GM12878 (cell line): Measurements from ENCODE around the gene TIPARP. TPM values are rescaled to one million over a fixed set of nuclear protein-coding genes. Genes with fewer than 3 reads are reported as not detected.

Experiments
- ATAC-seq: fragments of 200-7000 bp; cut with Tn5 transposase; 3 replicates; pipeline ENCODE4 v1.9.1; 2020; ENCODE audit warnings: mild to moderate bottlenecking, moderate library complexity
- BruUV-seq: library from RNA; stranded (reverse); fragments of 400-500 nt; replicated peaks from 2 replicates; lab custom pipeline; 2021; lab: Mats Ljungman, UMichigan
- CTCF ChIA-PET: fragments of 300-600 bp; sonication (Branson Sonifier 250); formaldehyde crosslinking; extraction: SDS; loops from one replicate; lab custom pipeline; 2021; ENCODE audit warnings: inconsistent platforms; lab: Yijun Ruan, JAX
- POLR2A ChIA-PET: fragments of 350-600 bp; formaldehyde crosslinking; extraction: SDS; loops from one replicate; lab custom pipeline; 2021; ENCODE audit warnings: inconsistent platforms; lab: Charles Lee
- RAD21 ChIA-PET: fragments of 300-600 bp; sonication (Branson Sonifier 250); formaldehyde crosslinking; loops from one replicate; lab custom pipeline; 2023; ENCODE audit warnings: antibody characterized with exemption; ENCODE audit not compliant: unreplicated experiment; lab: Charles Lee
- SMC1A ChIA-PET: fragments of 300-600 bp; sonication (Branson Sonifier 250); formaldehyde crosslinking; loops from one replicate; lab custom pipeline; 2023; ENCODE audit not compliant: unreplicated experiment, uncharacterized antibody; lab: Charles Lee
- DNase-seq: peaks from one replicate; pipeline ENCODE4 v3.0.0-alpha.2; 2011; ENCODE audit warnings: low read depth, low spot score
- FAIRE-seq: peaks from 3 replicates; lab custom pipeline; 2011; peaks lifted over from hg19 to GRCh38; lab: Jason Lieb, UNC
- H2AFZ ChIP-seq: 2 replicates; pipeline ENCODE4 v1.6.0; 2011; ENCODE audit warnings: low read depth, low read length, control low read depth; ENCODE audit not compliant: control insufficient read depth
- H3K27ac ChIP-seq: 2 replicates; pipeline ENCODE4 v1.5.1; 2011; ENCODE audit warnings: control low read depth; ENCODE audit not compliant: control insufficient read depth, insufficient read depth
- H3K27me3 ChIP-seq, 2 experiments: replicated peaks in 1 of 2; 2 replicates each; pipeline versions ENCODE4 v1.6.0 to v1.6.1; 2011; ENCODE audit warnings: low read length in 1 of 2; ENCODE audit not compliant: control insufficient read depth in 2 of 2, insufficient read depth in 2 of 2
- H3K36me3 ChIP-seq, 2 experiments: 2 replicates each; pipeline ENCODE4 v1.5.1; 2011; ENCODE audit warnings: low read length in 1 of 2; ENCODE audit not compliant: control insufficient read depth in 2 of 2, insufficient read depth in 2 of 2
- H3K4me1 ChIP-seq: 2 replicates; pipeline ENCODE4 v1.6.1; 2011; ENCODE audit warnings: mild to moderate bottlenecking, low read length, moderate library complexity, mixed read lengths; ENCODE audit not compliant: control insufficient read depth, insufficient read depth
- H3K4me2 ChIP-seq: 2 replicates; pipeline ENCODE4 v1.6.0; 2011; ENCODE audit warnings: control low read depth; ENCODE audit not compliant: control insufficient read depth, insufficient read depth
- H3K4me3 ChIP-seq: fragments of 200-600 bp; sonication (generic); 2 replicates; pipeline ENCODE4 v1.5.1; 2016
- H3K79me2 ChIP-seq: 2 replicates; pipeline ENCODE4 v1.6.0; 2011; ENCODE audit warnings: low read length; ENCODE audit not compliant: control insufficient read depth, insufficient read depth
- H3K9ac ChIP-seq: 2 replicates; pipeline ENCODE4 v1.8.0; 2011; ENCODE audit warnings: low read length, control low read depth, mixed read lengths; ENCODE audit not compliant: control insufficient read depth, insufficient read depth
- H3K9me3 ChIP-seq: replicated peaks from 3 replicates; pipeline ENCODE4 v1.5.1; 2011; ENCODE audit warnings: mild to moderate bottlenecking, low read length; ENCODE audit not compliant: control insufficient read depth, insufficient read depth
- H4K20me1 ChIP-seq: 2 replicates; pipeline ENCODE4 v1.6.0; 2011; ENCODE audit not compliant: control insufficient read depth, insufficient read depth
- CHD1 ChIP-seq: IDR thresholded peaks from 2 replicates; pipeline ENCODE4 v1.6.1; 2012; ENCODE audit warnings: low read depth, low read length, improper control_type of control experiment
- CREM ChIP-seq: IDR thresholded peaks from 2 replicates; pipeline ENCODE4 v1.6.1; 2014; ENCODE audit warnings: antibody characterized with exemption, low read depth
- EP300 ChIP-seq, 2 experiments: fragments of 150-350 bp in 1 of 2; IDR thresholded peaks; 2 replicates each; pipeline ENCODE4 v1.6.1; 2011 to 2012; ENCODE audit warnings: low read depth in 2 of 2, low read length in 2 of 2, borderline replicate concordance in 1 of 2, improper control_type of control experiment in 1 of 2, inconsistent platforms in 1 of 2; ENCODE audit not compliant: control insufficient read depth in 1 of 2
- RUNX3 ChIP-seq: IDR thresholded peaks from 2 replicates; pipeline ENCODE4 v1.6.1; 2012; ENCODE audit warnings: low read length, inconsistent platforms
- WGBS: methylation state at CpG from one replicate; pipeline ENCODE4 v1.1.6; 2016; ENCODE audit warnings: low lambda C conversion rate; ENCODE audit not compliant: insufficient replicate concordance, insufficient coverage; ENCODE audit errors: missing lambda C conversion rate; 5-methylcytosine and 5-hydroxymethylcytosine counted together
- in situ Hi-C: fragments of 300-500 bp; cut with MboI; formaldehyde crosslinking; loops from 9 replicates; pipeline ENCODE4 v1.14.3; 2018; ENCODE audit warnings: mixed read lengths
- intact Hi-C: fragments of 100-400 bp; cut with micrococcal nuclease; formaldehyde crosslinking; loops from one replicate; pipeline ENCODE4 v1.14.2; 2022; ENCODE audit not compliant: unreplicated experiment
- polyA plus RNA-seq, 11 experiments: library from polyadenylated mRNA; depleted of rRNA in 4 of 11; unstranded in 6 of 11; stranded (reverse) in 5 of 11; fragments of >200 nt; fragmentation: Nextera tagmentation in 4 of 11; fragmentation: Illumina TruSeq in 1 of 11; extraction: Ambion mirVana in 4 of 11; extraction: Trizol in 1 of 11; gene quantifications; 1 replicate in 1 of 11; 2 replicates in 10 of 11; pipeline versions ENCODE4 v1.2.1 to v1.2.3, GENCODE V29; 2011 to 2016; ENCODE audit warnings: inconsistent platforms in 2 of 11, missing spikeins in 2 of 11, low read depth in 1 of 11
- total RNA-seq, 4 experiments: library from RNA; depleted of rRNA in 3 of 4; stranded (reverse); fragments of >200 nt in 3 of 4; fragmentation: Illumina TruSeq in 1 of 4; extraction: Trizol in 1 of 4; gene quantifications; 2 replicates each; pipeline versions ENCODE4 v1.2.1 to v1.2.3, GENCODE V29; 2013 to 2021
- TF ChIP-seq, protein P1 (sequence below): fragments of 450-650 bp; IDR thresholded peaks from 2 replicates; pipeline ENCODE4 v1.6.1; 2018; ENCODE audit warnings: mild to moderate bottlenecking, low read depth, moderate library complexity; ENCODE audit not compliant: partially characterized antibody

Gene TIPARP
- total and polyA plus RNA-seq, 10 of the 15 experiments (the other 5 are each of a cell fraction or from before 2014, with no cell fraction given), result 3.2 to 21.5 (median 12.0) TPM

GRCh38 chr3:156630773-156631093 is 43.7 kb upstream of the TIPARP start:
- Histone ChIP-seq H3K79me2 (no peaks in the 10 kb centered on the region), H3K27me3 (no peaks in the 10 kb centered on the region), H3K4me2 (no peak overlapping the region), H3K9me3 (no peaks in the 10 kb centered on the region), H2AFZ (no peak overlapping the region), H3K4me1 (no peaks in the 10 kb centered on the region), H3K4me3 (no peak overlapping the region), H3K27ac (no peak overlapping the region)
- intact Hi-C loops, result no loop called here
- SMC1A ChIA-PET, result interaction anchor here (0.6 to 4.1 kb wide), 5 partner anchors 14 to 81 kb away, joined by 3 to 19 read pairs (median 3); no protein-coding TSS in a partner anchor
- POLR2A ChIA-PET, result no interaction called here
- FAIRE-seq (no peak), ATAC-seq (no peak), DNase-seq (no peak)
- 98% methylated on average over 3 of the region's 3 CpGs for WGBS
- RAD21 ChIA-PET, result interaction anchor here (1.1 kb wide), 1 partner anchor 13 kb away, joined by 3 read pairs; no protein-coding TSS in a partner anchor
- CTCF ChIA-PET, result no interaction called here
- no peak for TF ChIP-seq RUNX3
- TF ChIP-seq, all 136 proteins: peak for 0
- in situ Hi-C loops, result no loop called here
- Histone ChIP-seq H3K36me3 (no peaks in the 10 kb centered on the region), H4K20me1 (no peaks in the 10 kb centered on the region), H3K9ac (no peak overlapping the region)
- no TSS peak for BruUV-seq

- Histone ChIP-seq H4K20me1 (no peaks in the 10 kb centered on the region), H3K4me1 (no peaks in the 10 kb centered on the region), H2AFZ (no peak overlapping the region), H3K36me3 (no peaks in the 10 kb centered on the region), H3K9me3 (no peaks in the 10 kb centered on the region), H3K4me2 (no peak overlapping the region), H3K4me3 (no peak overlapping the region), H3K9ac (no peak overlapping the region), H3K27ac (no peak overlapping the region), H3K27me3 (no peaks in the 10 kb centered on the region), H3K79me2 (no peaks in the 10 kb centered on the region)
- ATAC-seq (no peak), DNase-seq (no peak), FAIRE-seq (no peak)
- ChIA-PET POLR2A (no interaction called here), RAD21 (interaction anchor here (1.1 kb wide), 1 partner anchor 13 kb away, joined by 3 read pairs; no protein-coding TSS in a partner anchor), SMC1A (interaction anchor here (4.1 kb wide), 1 partner anchor 13 kb away, joined by 19 read pairs; no protein-coding TSS in a partner anchor), CTCF (no interaction called here)
- in situ Hi-C loops, result no loop called here
- WGBS, result 100% methylated on average over 1 of the region's 1 CpG
- TF ChIP-seq CREM (no peak), CHD1 (no peak), EP300 (IDR thresholded peaks at IDR 0.05; ENCODE audit: borderline replicate concordance in 1 of 2, control insufficient read depth in 1 of 2, low read depth in 2 of 2, low read length in 2 of 2) (no peak)
- TF ChIP-seq, protein P1, sequence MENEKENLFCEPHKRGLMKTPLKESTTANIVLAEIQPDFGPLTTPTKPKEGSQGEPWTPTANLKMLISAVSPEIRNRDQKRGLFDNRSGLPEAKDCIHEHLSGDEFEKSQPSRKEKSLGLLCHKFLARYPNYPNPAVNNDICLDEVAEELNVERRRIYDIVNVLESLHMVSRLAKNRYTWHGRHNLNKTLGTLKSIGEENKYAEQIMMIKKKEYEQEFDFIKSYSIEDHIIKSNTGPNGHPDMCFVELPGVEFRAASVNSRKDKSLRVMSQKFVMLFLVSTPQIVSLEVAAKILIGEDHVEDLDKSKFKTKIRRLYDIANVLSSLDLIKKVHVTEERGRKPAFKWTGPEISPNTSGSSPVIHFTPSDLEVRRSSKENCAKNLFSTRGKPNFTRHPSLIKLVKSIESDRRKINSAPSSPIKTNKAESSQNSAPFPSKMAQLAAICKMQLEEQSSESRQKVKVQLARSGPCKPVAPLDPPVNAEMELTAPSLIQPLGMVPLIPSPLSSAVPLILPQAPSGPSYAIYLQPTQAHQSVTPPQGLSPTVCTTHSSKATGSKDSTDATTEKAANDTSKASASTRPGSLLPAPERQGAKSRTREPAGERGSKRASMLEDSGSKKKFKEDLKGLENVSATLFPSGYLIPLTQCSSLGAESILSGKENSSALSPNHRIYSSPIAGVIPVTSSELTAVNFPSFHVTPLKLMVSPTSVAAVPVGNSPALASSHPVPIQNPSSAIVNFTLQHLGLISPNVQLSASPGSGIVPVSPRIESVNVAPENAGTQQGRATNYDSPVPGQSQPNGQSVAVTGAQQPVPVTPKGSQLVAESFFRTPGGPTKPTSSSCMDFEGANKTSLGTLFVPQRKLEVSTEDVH, result no peak
- BruUV-seq, result no TSS peak
- intact Hi-C loops, result no loop called here
Observed at GRCh38 chr3:156631323-156631722, 43.1 kb upstream of the TIPARP start.
